WERI-Rb-1 (cell line): ENCODE results near the gene CD52.
"Not testable (repeated sequence)": the region's sequence is repeated elsewhere in the genome, so short reads cannot be mapped to it uniquely, and the experiment has no call there.

ENCODE experiments used
- DNase-seq: peaks from one replicate; pipeline ENCODE4 v3.0.0-alpha.2; 2020
- H3K27ac ChIP-seq: fragments of 250-450 bp; sonication (Bioruptor Pico); 2 replicates; pipeline ENCODE4 v1.5.1; 2020; ENCODE audit warnings: mild to moderate bottlenecking, moderate library complexity
- H3K27me3 ChIP-seq: fragments of 250-450 bp; sonication (Bioruptor Pico); 2 replicates; pipeline ENCODE4 v1.5.1; 2021; ENCODE audit warnings: mild to moderate bottlenecking, low read depth, moderate library complexity; ENCODE audit not compliant: insufficient read depth, severe bottlenecking
- H3K36me3 ChIP-seq: fragments of 250-450 bp; sonication (Bioruptor Pico); 2 replicates; pipeline ENCODE4 v1.5.1; 2020; ENCODE audit warnings: mild to moderate bottlenecking, moderate library complexity
- H3K4me3 ChIP-seq: 2 replicates; pipeline ENCODE4 v1.5.1; 2011; ENCODE audit warnings: low read depth, mild to moderate bottlenecking, control low read depth, low read length
- H3K9me3 ChIP-seq: fragments of 250-450 bp; sonication (Bioruptor Pico); 2 replicates; pipeline ENCODE4 v1.5.1; 2021; ENCODE audit warnings: mild to moderate bottlenecking, moderate library complexity; ENCODE audit not compliant: severe bottlenecking
- TF ChIP-seq, protein P1 (sequence below): IDR thresholded peaks from 2 replicates; pipeline ENCODE4 v1.5.1; 2011; ENCODE audit warnings: low read depth, mild to moderate bottlenecking, control low read depth, inconsistent platforms, low read length

The CD52 gene

GRCh38 chr1:26290882-26291261, 26.9 kb upstream of the CD52 start:
- TF ChIP-seq, protein P1, sequence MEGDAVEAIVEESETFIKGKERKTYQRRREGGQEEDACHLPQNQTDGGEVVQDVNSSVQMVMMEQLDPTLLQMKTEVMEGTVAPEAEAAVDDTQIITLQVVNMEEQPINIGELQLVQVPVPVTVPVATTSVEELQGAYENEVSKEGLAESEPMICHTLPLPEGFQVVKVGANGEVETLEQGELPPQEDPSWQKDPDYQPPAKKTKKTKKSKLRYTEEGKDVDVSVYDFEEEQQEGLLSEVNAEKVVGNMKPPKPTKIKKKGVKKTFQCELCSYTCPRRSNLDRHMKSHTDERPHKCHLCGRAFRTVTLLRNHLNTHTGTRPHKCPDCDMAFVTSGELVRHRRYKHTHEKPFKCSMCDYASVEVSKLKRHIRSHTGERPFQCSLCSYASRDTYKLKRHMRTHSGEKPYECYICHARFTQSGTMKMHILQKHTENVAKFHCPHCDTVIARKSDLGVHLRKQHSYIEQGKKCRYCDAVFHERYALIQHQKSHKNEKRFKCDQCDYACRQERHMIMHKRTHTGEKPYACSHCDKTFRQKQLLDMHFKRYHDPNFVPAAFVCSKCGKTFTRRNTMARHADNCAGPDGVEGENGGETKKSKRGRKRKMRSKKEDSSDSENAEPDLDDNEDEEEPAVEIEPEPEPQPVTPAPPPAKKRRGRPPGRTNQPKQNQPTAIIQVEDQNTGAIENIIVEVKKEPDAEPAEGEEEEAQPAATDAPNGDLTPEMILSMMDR: no peak
- no peaks in the 10 kb centered on the region for H3K36me3 ChIP-seq
- H3K9me3 ChIP-seq: no peaks in the 10 kb centered on the region
- H3K27me3 ChIP-seq: no peaks in the 10 kb centered on the region
- peak overlapping the region; percentile 66 for H3K27ac ChIP-seq
- peak; percentile 39 for DNase-seq
- H3K4me3 ChIP-seq: no peak overlapping the region

- no peak for DNase-seq
- Histone ChIP-seq H3K27me3 (no peaks in the 10 kb centered on the region), H3K9me3 (no peaks in the 10 kb centered on the region)
Measured at GRCh38 chr1:26291433-26291832, 26.3 kb upstream of the CD52 start.

GRCh38 chr1:26291939-26292338, 25.8 kb upstream of the CD52 start:
- no peaks in the 10 kb centered on the region for H3K9me3 ChIP-seq
- TF ChIP-seq, protein P1: no peak
- no peak for DNase-seq
- H3K27me3 ChIP-seq: no peaks in the 10 kb centered on the region
- H3K36me3 ChIP-seq: no peaks in the 10 kb centered on the region
- no peak overlapping the region for H3K4me3 ChIP-seq
- H3K27ac ChIP-seq: no peak overlapping the region

More at GRCh38 chr1:26291433-26291832, 26.3 kb upstream of the CD52 start:
- peak overlapping the region; percentile 66 for H3K27ac ChIP-seq
- H3K36me3 ChIP-seq: no peaks in the 10 kb centered on the region
- H3K4me3 ChIP-seq: no peak overlapping the region
- TF ChIP-seq, protein P1: no peak

DNA sequence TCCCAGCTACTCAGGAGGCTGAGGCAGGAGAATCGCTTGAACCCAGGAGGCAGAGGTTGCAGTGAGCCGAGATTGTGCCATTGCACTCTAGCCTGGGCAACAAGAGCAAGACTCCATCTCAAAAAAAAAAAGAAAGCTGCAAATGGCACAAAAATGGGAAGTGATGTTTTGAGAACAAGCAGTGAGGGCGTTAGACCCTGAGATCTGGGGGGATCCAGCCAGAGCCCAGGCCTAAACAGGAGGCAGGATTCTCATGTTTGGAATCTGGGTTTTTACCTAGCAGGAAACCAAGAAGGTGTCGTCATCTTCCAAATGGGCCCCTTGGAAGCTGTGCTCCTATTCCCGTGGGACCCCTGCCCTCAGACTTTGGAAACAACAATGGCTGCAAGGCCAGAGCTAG, 25.0 kb upstream of the CD52 start:
- H3K36me3 ChIP-seq, H3K27ac ChIP-seq, H3K27me3 ChIP-seq, H3K9me3 ChIP-seq, H3K4me3 ChIP-seq, DNase-seq: not testable (repeated sequence)

DNA sequence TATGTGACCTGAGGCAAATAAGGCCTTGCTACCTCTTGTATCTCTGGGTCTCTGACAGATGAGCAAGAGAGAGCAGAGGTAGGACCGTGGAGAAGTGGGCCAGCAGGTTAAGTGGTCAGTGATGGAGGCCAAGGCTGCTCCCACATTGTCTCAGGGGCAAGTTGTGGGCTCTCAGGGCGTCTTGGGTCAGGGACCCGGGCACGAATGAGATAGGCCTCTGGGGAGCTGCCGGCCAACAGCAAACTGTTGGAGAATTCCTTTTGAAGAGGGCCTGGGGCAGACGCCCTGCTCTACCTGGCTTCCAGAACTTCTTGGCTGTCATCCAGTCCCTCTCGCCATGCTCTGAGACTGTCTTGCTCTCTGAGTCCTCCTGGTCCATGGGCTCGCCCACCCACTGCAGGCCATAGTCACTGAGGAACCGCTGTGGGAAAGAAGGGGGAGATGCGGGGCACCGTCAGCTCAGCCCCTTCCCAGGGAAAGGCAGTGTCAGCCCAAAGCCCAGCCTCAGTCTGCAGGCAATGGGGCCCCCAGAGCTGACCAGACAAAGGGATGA, 23.8 kb upstream of the CD52 start:
- TF ChIP-seq, protein P1: no peak
- H3K9me3 ChIP-seq: no peaks in the 10 kb centered on the region
- DNase-seq: no peak
- H3K27ac ChIP-seq: no peak overlapping the region
- H3K36me3 ChIP-seq: no peaks in the 10 kb centered on the region
- no peak overlapping the region for H3K4me3 ChIP-seq
- no peaks in the 10 kb centered on the region for H3K27me3 ChIP-seq

DNA sequence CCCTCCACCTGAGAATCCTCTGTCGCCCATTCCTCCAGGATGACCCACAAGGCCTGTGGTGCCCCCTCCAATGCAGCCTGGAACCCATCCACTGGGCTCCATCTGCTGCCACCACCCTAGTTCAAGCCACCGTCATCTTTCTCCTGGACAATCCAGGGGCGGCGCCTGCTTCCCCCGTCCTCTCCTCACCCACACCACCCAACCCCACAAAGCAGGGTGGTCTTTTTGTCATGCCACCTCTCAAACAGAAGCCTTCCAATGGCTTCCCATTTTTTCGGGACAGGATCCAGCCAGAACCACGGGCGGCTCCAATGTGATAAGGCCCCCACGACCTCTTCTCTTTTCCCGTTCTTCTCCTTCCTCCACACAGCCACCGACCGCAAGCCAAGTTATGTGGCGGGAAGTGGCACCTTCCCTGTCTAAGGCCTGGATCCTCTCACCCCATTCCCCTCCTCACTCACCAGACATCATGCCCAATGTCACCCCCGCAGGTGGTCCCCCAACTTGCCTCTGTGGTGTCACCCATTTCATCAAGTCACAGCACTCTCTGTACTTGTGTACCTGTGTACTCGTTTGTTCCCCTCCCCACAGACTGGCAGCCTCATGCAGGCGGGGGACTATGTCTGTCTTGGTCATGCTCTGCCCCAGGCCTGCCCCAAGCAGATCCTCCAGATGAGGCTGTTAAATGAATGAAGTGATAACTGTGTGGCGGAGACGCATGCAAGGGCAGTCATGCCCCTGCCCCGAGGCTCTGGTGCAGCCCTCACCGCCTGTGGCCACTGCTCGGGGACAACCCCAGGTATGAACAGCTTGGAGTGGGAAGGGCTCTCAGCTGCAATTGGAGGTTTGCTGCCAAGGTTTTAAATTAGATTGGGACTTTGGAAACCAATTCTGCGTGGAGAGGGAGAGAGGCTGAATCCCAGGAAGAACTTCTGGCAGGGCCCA, 22.3 kb upstream of the CD52 start:
- no peak overlapping the region for H3K27ac ChIP-seq
- no peak overlapping the region for H3K4me3 ChIP-seq
- TF ChIP-seq, protein P1: no peak
- H3K27me3 ChIP-seq: no peaks in the 10 kb centered on the region
- DNase-seq: no peak
- H3K9me3 ChIP-seq: no peaks in the 10 kb centered on the region
- H3K36me3 ChIP-seq: no peaks in the 10 kb centered on the region
